AG09319 (cell line): Measurements from ENCODE around the gene OR5AR1.
"Not testable (repeated sequence)": the region's sequence is repeated elsewhere in the genome, so short reads cannot be mapped to it uniquely, and the experiment has no call there.

Source experiments
- DNase-seq: peaks from one replicate; pipeline ENCODE4 v3.0.0-alpha.2; 2010; ENCODE audit warnings: low read depth; ENCODE audit errors: extremely low read depth
- CTCF ChIP-seq: IDR thresholded peaks from 2 replicates; pipeline ENCODE4 v1.5.1; 2011; ENCODE audit warnings: low read depth, mild to moderate bottlenecking, inconsistent platforms, low read length, moderate library complexity

OR5AR1 gene

DNA sequence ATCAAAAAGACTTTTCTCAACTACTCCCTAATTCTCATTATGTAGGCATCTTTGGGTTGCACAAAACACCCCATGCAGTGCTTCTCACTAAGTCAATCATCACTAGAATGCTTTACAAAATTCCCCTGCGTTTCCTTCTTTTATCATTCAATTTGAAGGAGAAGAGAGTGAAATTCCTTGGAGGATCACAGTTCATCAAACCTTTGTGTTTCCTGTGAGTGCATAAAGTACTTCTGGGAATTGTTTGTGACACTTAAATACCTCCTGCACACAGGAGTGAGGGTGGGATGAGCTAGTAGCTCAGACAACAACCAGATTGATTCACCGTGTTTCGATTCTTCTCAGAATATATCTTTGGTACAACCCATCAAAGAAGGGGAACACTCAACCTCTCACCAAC, 3.7 kb upstream of the OR5AR1 start:
- DNase-seq: no peak
- TF ChIP-seq CTCF: no peak

- no peak for TF ChIP-seq CTCF
- DNase-seq: no peak
Measured at GRCh38 chr11:56670984-56671383, 7.5 kb downstream of the OR5AR1 start.

DNA sequence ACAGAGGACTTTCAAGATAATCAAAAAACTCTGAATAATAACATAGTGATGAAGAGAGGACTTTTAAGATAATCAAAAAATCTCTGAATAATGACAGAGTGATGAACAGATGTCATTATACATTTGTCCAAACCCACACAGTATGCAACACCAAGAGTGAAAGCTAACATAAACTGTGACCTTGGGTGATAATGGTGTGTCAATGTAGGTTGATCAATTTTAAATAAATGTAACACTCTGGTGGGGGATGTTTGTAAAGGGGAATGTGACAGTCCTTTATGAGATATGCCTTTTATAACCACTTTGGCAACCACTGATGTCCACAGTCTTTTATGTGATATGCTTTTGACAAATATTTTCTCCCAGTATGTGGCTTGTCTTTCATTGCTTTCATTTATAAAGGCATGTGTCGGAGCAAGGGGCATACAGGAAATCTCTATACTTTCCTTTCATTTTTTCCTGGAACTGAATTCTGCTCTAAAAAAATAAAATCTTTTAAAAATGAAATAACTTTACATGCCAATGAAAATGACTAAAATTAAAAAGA, 25.1 kb downstream of the OR5AR1 start:
- no peak for TF ChIP-seq CTCF
- no peak for DNase-seq

DNA sequence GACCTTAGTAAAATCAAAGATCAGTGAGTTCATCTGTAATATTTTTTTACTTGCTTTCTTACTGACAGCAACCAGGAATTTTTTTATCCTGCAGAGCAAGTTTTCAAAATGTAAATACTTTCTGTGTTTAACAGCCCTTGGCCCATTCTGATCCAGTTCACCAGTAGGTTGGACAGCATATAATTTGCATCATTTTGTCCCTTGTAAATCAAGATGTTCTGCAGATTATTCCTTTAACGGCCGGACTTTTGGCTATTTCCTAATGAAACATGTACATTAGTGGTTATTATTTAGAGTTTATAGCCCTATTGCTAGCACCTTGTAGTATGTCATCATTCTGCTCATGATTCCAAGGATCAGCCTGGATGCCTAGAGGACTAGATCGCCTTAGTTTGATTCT, 27.7 kb downstream of the OR5AR1 start:
- DNase-seq: not testable (repeated sequence)

- DNase-seq: no peak
- no peak for TF ChIP-seq CTCF
Measured at GRCh38 chr11:56693428-56693827, 29.9 kb downstream of the OR5AR1 start.

DNA sequence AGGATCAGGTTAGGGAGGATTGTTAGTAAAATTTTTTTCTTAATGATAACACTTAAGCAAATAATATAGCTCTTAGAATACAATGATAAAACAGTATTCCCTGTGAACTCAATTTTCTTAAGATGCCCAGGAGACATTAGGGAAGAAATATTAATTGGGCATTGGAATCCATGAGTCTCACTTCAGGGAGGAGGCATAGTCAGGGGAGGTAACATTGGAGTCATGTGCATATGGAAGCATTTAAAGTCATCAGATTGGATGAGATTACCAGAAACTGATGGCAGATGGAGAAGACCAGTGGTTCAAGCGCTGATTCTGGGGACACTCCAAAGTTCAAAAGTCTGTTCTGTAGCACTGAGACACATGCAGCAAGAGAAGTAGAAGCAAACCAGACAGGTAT, 35.3 kb downstream of the OR5AR1 start, which contains the start of gene OR9G1:
OR9G1 (plus strand) TSS at position 301 of the 400 bp plus-strand sequence. CDS start 1,293 bp downstream, outside the sequence.
- TF ChIP-seq CTCF: no peak
- DNase-seq: no peak

- DNase-seq: no peak
- TF ChIP-seq CTCF: no peak
Measured at GRCh38 chr11:56700242-56700913, 36.9 kb downstream of the OR5AR1 start.
